HepG2 (cell line): Measurements from ENCODE around the gene RAB40C. TPM values are rescaled to one million over a fixed set of nuclear protein-coding genes. Genes with fewer than 3 reads are reported as not detected.

Source experiments
- ATAC-seq: fragments of 200-7000 bp; cut with Tn5 transposase; 3 replicates; pipeline ENCODE4 v1.9.1; 2020; ENCODE audit warnings: mild to moderate bottlenecking, moderate library complexity
- BruUV-seq: library from RNA; stranded (reverse); fragments of 400-500 nt; replicated peaks from 2 replicates; lab custom pipeline; 2021; lab: Mats Ljungman, UMichigan
- CTCF ChIA-PET: fragments of 300-600 bp; formaldehyde crosslinking; extraction: SDS; loops from one replicate; lab custom pipeline; 2021; ENCODE audit warnings: low total read pairs, inconsistent platforms, low intra/inter-chr PET ratio; lab: Yijun Ruan, JAX
- POLR2A ChIA-PET: fragments of 350-600 bp; sonication (Branson Sonifier 250); formaldehyde crosslinking; loops from one replicate; lab custom pipeline; 2020; ENCODE audit warnings: antibody characterized with exemption, inconsistent platforms; lab: Yijun Ruan, JAX
- DNase-seq: peaks from one replicate; pipeline ENCODE4 v3.0.0-alpha.2; 2015; ENCODE audit warnings: low spot score
- FAIRE-seq: peaks from 3 replicates; lab custom pipeline; 2011; peaks lifted over from hg19 to GRCh38; lab: Jason Lieb, UNC
- H2AFZ ChIP-seq: one replicate; pipeline ENCODE4 v1.6.1; 2011; ENCODE audit warnings: low read length, inconsistent platforms
- H3K27ac ChIP-seq: fragments of 300-600 bp; 3 replicates; pipeline ENCODE4 v1.8.0; 2011; ENCODE audit warnings: mixed run types, mild to moderate bottlenecking, mixed read lengths, low read length, inconsistent platforms; ENCODE audit not compliant: insufficient read depth; ENCODE audit errors: extremely low read length
- H3K27me3 ChIP-seq, 2 experiments: fragments of 200-600 bp in 1 of 2; 2 replicates in 1 of 2; 3 replicates in 1 of 2; pipeline versions ENCODE4 v1.6.0 to v1.8.0; 2011; ENCODE audit warnings: low read length in 2 of 2, mild to moderate bottlenecking in 2 of 2, moderate library complexity in 2 of 2, inconsistent platforms in 1 of 2; ENCODE audit not compliant: insufficient read depth in 2 of 2, control insufficient read depth in 1 of 2
- H3K36me3 ChIP-seq, 2 experiments: fragments of 200-600 bp in 1 of 2; replicated peaks in 1 of 2; 2 replicates in 1 of 2; 3 replicates in 1 of 2; pipeline versions ENCODE4 v1.5.1 to v1.8.0; 2011; ENCODE audit warnings: low read length in 2 of 2, inconsistent platforms in 1 of 2; ENCODE audit not compliant: insufficient read depth in 2 of 2, control insufficient read depth in 1 of 2
- H3K4me1 ChIP-seq: 2 replicates; pipeline ENCODE4 v1.5.1; 2012; ENCODE audit warnings: low read length, inconsistent platforms; ENCODE audit not compliant: insufficient read depth
- H3K4me2 ChIP-seq: 2 replicates; pipeline ENCODE4 v1.6.0; 2011; ENCODE audit warnings: low read depth, low read length, inconsistent platforms
- H3K4me3 ChIP-seq, 3 experiments: fragments of 200-600 bp in 1 of 3; sonication (generic), shearing (Covaris generic) in 1 of 3; replicated peaks in 1 of 3; 2 replicates each; pipeline ENCODE4 v1.5.1; 2011 to 2016; ENCODE audit warnings: low read length in 3 of 3, inconsistent platforms in 2 of 3, low read depth in 2 of 3, mild to moderate bottlenecking in 2 of 3, control low read depth in 1 of 3, mixed read lengths in 1 of 3; ENCODE audit not compliant: insufficient read depth in 1 of 3
- H3K79me2 ChIP-seq: one replicate; pipeline ENCODE4 v1.6.1; 2011; ENCODE audit warnings: low read length, inconsistent platforms; ENCODE audit not compliant: insufficient read depth
- H3K9ac ChIP-seq: 2 replicates; pipeline ENCODE4 v1.6.0; 2011; ENCODE audit warnings: mild to moderate bottlenecking, low read depth, low read length, inconsistent platforms; ENCODE audit not compliant: insufficient read depth
- H3K9me3 ChIP-seq: 2 replicates; pipeline ENCODE4 v1.5.1; 2012; ENCODE audit warnings: mild to moderate bottlenecking, low read length
- H4K20me1 ChIP-seq: 2 replicates; pipeline ENCODE4 v1.6.0; 2011; ENCODE audit warnings: inconsistent platforms, mild to moderate bottlenecking, low read length, moderate library complexity; ENCODE audit not compliant: insufficient read depth
- ATF7-NPFF ChIP-seq: sonication (generic); formaldehyde crosslinking; IDR thresholded peaks from 2 replicates; pipeline ENCODE4 v1.8.1; 2023; ENCODE audit warnings: mild to moderate bottlenecking, low read depth, missing genetic modification reagents, moderate library complexity
- FOSL2 ChIP-seq: sonication (generic); formaldehyde crosslinking; IDR thresholded peaks from 2 replicates; pipeline ENCODE4 v1.4.0; 2020; ENCODE audit warnings: missing genetic modification reagents
- GATAD2A ChIP-seq: IDR thresholded peaks from 2 replicates; pipeline ENCODE4 v1.6.1; 2016
- KLF11 ChIP-seq: IDR thresholded peaks from 2 replicates; pipeline ENCODE4 v1.6.1; 2016; ENCODE audit warnings: missing compliant biosample characterization
- NFE2L2 ChIP-seq: fragments of 150-350 bp; IDR thresholded peaks from 2 replicates; pipeline ENCODE4 v1.6.1; 2014; ENCODE audit warnings: low read length
- NR2F1 ChIP-seq, 2 experiments: fragments of 450-650 bp in 1 of 2; formaldehyde crosslinking in 1 of 2; IDR thresholded peaks; 2 replicates each; pipeline versions ENCODE4 v1.5.0 to v1.6.1; 2016 to 2020; ENCODE audit warnings: mild to moderate bottlenecking in 1 of 2, missing compliant biosample characterization in 1 of 2, missing genetic modification reagents in 1 of 2, moderate library complexity in 1 of 2
- REL ChIP-seq: sonication (generic); formaldehyde crosslinking; conservative IDR thresholded peaks from 2 replicates; pipeline ENCODE4 v1.8.0; 2022; ENCODE audit warnings: mild to moderate bottlenecking, missing genetic modification reagents, moderate library complexity
- SALL1 ChIP-seq: sonication (generic); formaldehyde crosslinking; IDR thresholded peaks from 2 replicates; pipeline ENCODE4 v1.8.0; 2022; ENCODE audit warnings: mild to moderate bottlenecking, missing genetic modification reagents
- SIN3B ChIP-seq: fragments of 150-350 bp; IDR thresholded peaks from 2 replicates; pipeline ENCODE4 v1.6.1; 2014; ENCODE audit warnings: low read length
- ZNF615 ChIP-seq: sonication (generic); formaldehyde crosslinking; IDR thresholded peaks from 2 replicates; pipeline ENCODE4 v1.5.0; 2020; ENCODE audit warnings: mild to moderate bottlenecking, missing genetic modification reagents, borderline replicate concordance
- WGBS: methylation state at CpG from one replicate; pipeline ENCODE4 v1.1.6; 2017; ENCODE audit warnings: low lambda C conversion rate; 5-methylcytosine and 5-hydroxymethylcytosine counted together
- in situ Hi-C: cut with HindIII; loops from 2 replicates; pipeline ENCODE4 v1.10.0; 2017; ENCODE audit warnings: low pct_unique_long_range_greater_than_20kb; ENCODE audit not compliant: extremely low pct_ligation_motif_present
- intact Hi-C: fragments of 100-400 bp; cut with micrococcal nuclease; formaldehyde crosslinking; loops from one replicate; pipeline ENCODE4 v1.10.0; 2022; ENCODE audit not compliant: unreplicated experiment
- polyA plus RNA-seq, 8 experiments: library from polyadenylated mRNA; depleted of rRNA in 3 of 8; stranded (reverse) in 7 of 8; unstranded in 1 of 8; fragments of >200 nt; fragmentation: Illumina TruSeq in 4 of 8; extraction: Trizol in 4 of 8; gene quantifications; 2 replicates each; pipeline versions ENCODE4 v1.2.1 to v1.2.3, GENCODE V29; 2011 to 2016; ENCODE audit warnings: low read depth in 4 of 8, missing spikeins in 1 of 8, mixed read lengths in 1 of 8; ENCODE audit not compliant: insufficient read depth in 1 of 8
- total RNA-seq, 5 experiments: library from RNA; depleted of rRNA; stranded (reverse); fragments of >200 nt; fragmentation: Illumina TruSeq; extraction: Trizol; gene quantifications; 2 replicates each; pipeline ENCODE4 v1.2.3, GENCODE V29; 2016; ENCODE audit warnings: low read depth in 1 of 5
- TF ChIP-seq, protein P1 (sequence below): sonication (generic); formaldehyde crosslinking; IDR thresholded peaks from 2 replicates; pipeline ENCODE4 v1.5.0; 2020; ENCODE audit warnings: mild to moderate bottlenecking, missing genetic modification reagents, borderline replicate concordance
- TF ChIP-seq, protein P2 (sequence below): IDR thresholded peaks from 2 replicates; pipeline ENCODE4 v1.6.1; 2016; ENCODE audit warnings: low read depth, borderline replicate concordance
- TF ChIP-seq, protein P3 (sequence below): sonication (generic); formaldehyde crosslinking; IDR thresholded peaks from 2 replicates; pipeline ENCODE4 v1.5.1; 2020; ENCODE audit warnings: mild to moderate bottlenecking, missing genetic modification reagents
- TF ChIP-seq, protein P4 (sequence below): sonication (generic); formaldehyde crosslinking; IDR thresholded peaks from 2 replicates; pipeline ENCODE4 v1.8.0; 2022; ENCODE audit warnings: mild to moderate bottlenecking, missing genetic modification reagents
- TF ChIP-seq, protein P5 (sequence below): IDR thresholded peaks from 2 replicates; pipeline ENCODE4 v1.6.1; 2012; ENCODE audit warnings: inconsistent platforms

The RAB40C gene
- total and polyA plus RNA-seq, 2 of the 13 experiments (the other 11 are each of a cell fraction or from before 2014, with no cell fraction given), result 7.7 to 11.5 TPM

DNA sequence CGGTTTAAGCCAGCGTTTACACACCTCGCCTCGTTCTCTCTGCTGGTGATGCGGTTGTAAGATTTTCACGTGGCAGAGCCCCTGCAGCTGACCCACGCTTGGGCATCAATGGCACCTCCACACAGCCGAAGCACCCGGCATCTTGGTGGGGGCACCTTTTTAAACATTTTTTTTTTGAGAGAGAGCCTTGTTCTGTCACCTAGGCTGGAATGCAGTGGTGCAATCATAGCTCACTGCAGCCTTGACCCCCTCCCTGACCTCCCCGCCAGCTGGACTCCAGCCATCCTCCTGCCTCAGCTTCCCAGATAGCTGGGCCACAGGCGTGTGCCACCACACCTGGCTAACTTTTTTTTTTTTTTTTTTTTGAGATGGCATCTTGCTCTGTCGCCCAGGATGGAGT lies 64.2 kb downstream of the RAB40C start:
- H3K4me1 ChIP-seq, result peaks cover 38% of the 10 kb centered on the region
- H3K36me3 ChIP-seq, result peaks cover 2 to 3% of the 10 kb centered on the region in 2 experiments; a peak in 1 of 5 replicates
- H3K79me2 ChIP-seq, result peaks cover 4% of the 10 kb centered on the region
- H3K4me3 ChIP-seq, result no peak overlapping the region
- H3K27me3 ChIP-seq, result no peaks in the 10 kb centered on the region
- no TSS peak for BruUV-seq
- CTCF ChIA-PET, result no interaction called here
- WGBS, result 53% methylated on average over 12 of the region's 12 CpGs
- H4K20me1 ChIP-seq, result no peaks in the 10 kb centered on the region
- intact Hi-C loops, result no loop called here
- no peak overlapping the region for H3K9ac ChIP-seq
- H3K4me2 ChIP-seq, result 0 out of 2 replicates have a peak overlapping the region, but pooled peaks have one; percentile 19
- ATAC-seq (no peak), FAIRE-seq (peak; percentile 37), DNase-seq (peak; percentile 45)
- POLR2A ChIA-PET, result interaction anchor here (0.6 to 1.1 kb wide), 2 partner anchors 13 to 25 kb away, joined by 3 to 4 read pairs; partner anchors contain the start of gene RHOT2
- in situ Hi-C loops, result no loop called here
- H3K9me3 ChIP-seq, result no peaks in the 10 kb centered on the region
- peak overlapping the region; percentile 58 for H3K27ac ChIP-seq
- H2AFZ ChIP-seq, result no peak overlapping the region
- TF ChIP-seq, protein P1, sequence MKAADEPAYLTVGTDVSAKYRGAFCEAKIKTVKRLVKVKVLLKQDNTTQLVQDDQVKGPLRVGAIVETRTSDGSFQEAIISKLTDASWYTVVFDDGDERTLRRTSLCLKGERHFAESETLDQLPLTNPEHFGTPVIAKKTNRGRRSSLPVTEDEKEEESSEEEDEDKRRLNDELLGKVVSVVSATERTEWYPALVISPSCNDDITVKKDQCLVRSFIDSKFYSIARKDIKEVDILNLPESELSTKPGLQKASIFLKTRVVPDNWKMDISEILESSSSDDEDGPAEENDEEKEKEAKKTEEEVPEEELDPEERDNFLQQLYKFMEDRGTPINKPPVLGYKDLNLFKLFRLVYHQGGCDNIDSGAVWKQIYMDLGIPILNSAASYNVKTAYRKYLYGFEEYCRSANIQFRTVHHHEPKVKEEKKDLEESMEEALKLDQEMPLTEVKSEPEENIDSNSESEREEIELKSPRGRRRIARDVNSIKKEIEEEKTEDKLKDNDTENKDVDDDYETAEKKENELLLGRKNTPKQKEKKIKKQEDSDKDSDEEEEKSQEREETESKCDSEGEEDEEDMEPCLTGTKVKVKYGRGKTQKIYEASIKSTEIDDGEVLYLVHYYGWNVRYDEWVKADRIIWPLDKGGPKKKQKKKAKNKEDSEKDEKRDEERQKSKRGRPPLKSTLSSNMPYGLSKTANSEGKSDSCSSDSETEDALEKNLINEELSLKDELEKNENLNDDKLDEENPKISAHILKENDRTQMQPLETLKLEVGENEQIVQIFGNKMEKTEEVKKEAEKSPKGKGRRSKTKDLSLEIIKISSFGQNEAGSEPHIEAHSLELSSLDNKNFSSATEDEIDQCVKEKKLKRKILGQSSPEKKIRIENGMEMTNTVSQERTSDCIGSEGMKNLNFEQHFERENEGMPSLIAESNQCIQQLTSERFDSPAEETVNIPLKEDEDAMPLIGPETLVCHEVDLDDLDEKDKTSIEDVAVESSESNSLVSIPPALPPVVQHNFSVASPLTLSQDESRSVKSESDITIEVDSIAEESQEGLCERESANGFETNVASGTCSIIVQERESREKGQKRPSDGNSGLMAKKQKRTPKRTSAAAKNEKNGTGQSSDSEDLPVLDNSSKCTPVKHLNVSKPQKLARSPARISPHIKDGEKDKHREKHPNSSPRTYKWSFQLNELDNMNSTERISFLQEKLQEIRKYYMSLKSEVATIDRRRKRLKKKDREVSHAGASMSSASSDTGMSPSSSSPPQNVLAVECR (CRISPR knock-in tag), result peak; percentile 60; the same call in 1 of the 2 replicates
- TF ChIP-seq, protein P2, sequence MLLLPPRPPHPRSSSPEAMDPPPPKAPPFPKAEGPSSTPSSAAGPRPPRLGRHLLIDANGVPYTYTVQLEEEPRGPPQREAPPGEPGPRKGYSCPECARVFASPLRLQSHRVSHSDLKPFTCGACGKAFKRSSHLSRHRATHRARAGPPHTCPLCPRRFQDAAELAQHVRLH, result no peak
- TF ChIP-seq SALL1 (CRISPR knock-in tag) (0 out of 2 replicates have a peak, but pooled peaks have one; percentile 23), ZNF615 (CRISPR knock-in tag) (no peak), NFE2L2 (no peak), NR2F1 (CRISPR knock-in tag; IDR thresholded peaks at IDR 0.05) (peak; percentile 89 to 92), FOSL2 (CRISPR knock-in tag) (peak; percentile 9; the same call in 1 of the 2 replicates), KLF11 (CRISPR knock-in tag) (no peak), REL (CRISPR knock-in tag) (no peak), ATF7-NPFF (no peak), SIN3B (no peak), GATAD2A (peak; percentile 44; the same call in 1 of the 2 replicates)
- TF ChIP-seq, protein P3, sequence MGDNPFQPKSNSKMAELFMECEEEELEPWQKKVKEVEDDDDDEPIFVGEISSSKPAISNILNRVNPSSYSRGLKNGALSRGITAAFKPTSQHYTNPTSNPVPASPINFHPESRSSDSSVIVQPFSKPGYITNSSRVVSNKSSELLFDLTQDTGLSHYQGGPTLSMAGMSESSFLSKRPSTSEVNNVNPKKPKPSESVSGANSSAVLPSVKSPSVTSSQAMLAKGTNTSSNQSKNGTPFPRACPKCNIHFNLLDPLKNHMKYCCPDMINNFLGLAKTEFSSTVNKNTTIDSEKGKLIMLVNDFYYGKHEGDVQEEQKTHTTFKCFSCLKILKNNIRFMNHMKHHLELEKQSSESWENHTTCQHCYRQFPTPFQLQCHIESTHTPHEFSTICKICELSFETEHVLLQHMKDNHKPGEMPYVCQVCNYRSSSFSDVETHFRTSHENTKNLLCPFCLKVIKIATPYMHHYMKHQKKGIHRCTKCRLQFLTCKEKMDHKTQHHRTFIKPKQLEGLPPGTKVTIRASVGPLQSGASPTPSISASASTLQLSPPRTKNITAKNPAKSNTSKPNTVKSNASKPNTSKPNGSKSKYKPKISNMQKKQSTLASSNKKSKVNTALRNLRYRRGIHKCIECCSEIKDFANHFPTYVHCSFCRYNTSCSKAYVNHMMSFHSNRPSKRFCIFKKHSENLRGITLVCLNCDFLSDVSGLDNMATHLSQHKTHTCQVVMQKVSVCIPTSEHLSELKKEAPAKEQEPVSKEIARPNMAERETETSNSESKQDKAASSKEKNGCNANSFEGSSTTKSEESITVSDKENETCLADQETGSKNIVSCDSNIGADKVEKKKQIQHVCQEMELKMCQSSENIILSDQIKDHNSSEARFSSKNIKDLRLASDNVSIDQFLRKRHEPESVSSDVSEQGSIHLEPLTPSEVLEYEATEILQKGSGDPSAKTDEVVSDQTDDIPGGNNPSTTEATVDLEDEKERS, result 0 out of 2 replicates have a peak, but pooled peaks have one; percentile 48
- TF ChIP-seq, protein P4, sequence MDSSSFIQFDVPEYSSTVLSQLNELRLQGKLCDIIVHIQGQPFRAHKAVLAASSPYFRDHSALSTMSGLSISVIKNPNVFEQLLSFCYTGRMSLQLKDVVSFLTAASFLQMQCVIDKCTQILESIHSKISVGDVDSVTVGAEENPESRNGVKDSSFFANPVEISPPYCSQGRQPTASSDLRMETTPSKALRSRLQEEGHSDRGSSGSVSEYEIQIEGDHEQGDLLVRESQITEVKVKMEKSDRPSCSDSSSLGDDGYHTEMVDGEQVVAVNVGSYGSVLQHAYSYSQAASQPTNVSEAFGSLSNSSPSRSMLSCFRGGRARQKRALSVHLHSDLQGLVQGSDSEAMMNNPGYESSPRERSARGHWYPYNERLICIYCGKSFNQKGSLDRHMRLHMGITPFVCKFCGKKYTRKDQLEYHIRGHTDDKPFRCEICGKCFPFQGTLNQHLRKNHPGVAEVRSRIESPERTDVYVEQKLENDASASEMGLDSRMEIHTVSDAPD (CRISPR knock-in tag), result no peak
- TF ChIP-seq, protein P5, sequence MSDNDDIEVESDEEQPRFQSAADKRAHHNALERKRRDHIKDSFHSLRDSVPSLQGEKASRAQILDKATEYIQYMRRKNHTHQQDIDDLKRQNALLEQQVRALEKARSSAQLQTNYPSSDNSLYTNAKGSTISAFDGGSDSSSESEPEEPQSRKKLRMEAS, result peak; percentile 37; the same call in 1 of the 2 replicates
